ENCODE data around the gene CYP1B1.

- TF ChIP-seq ZNF274 (IDR thresholded peaks at IDR 0.05; ENCODE audit: low read depth, low read length) (no peak), YY1 (IDR thresholded peaks at IDR 0.05; ENCODE audit: insufficient read depth, insufficient read length) (no peak)
Observed at GRCh38 chr2:38106405-38107094, 30.6 kb upstream of the CYP1B1 start.

All from NT2/D1 (cell line).